GM19468 (cell line): ENCODE data around the gene VEGFA.

Source experiments
- ATAC-seq: cut with Tn5 transposase; IDR thresholded peaks from one replicate; pipeline ENCODE4 v1.9.1; 2021; ENCODE audit warnings: mild to moderate bottlenecking, moderate library complexity, moderate number of reproducible peaks; ENCODE audit not compliant: unreplicated experiment; ENCODE audit errors: extremely low read depth

The VEGFA gene

GRCh38 chr6:43781941-43782704 lies 12.1 kb downstream of the VEGFA start:
- ATAC-seq = no peak

GRCh38 chr6:43782764-43783513 lies 12.9 kb downstream of the VEGFA start:
- ATAC-seq = no peak

- no peak for ATAC-seq
Measured at GRCh38 chr6:43784049-43784855, 14.2 kb downstream of the VEGFA start.

GRCh38 chr6:43785220-43785752 lies 15.3 kb downstream of the VEGFA start:
- ATAC-seq = no peak

DNA sequence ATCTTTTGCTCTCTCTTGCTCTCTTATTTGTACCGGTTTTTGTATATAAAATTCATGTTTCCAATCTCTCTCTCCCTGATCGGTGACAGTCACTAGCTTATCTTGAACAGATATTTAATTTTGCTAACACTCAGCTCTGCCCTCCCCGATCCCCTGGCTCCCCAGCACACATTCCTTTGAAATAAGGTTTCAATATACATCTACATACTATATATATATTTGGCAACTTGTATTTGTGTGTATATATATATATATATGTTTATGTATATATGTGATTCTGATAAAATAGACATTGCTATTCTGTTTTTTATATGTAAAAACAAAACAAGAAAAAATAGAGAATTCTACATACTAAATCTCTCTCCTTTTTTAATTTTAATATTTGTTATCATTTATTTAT lies 15.9 kb downstream of the VEGFA start:
- no peak for ATAC-seq

DNA sequence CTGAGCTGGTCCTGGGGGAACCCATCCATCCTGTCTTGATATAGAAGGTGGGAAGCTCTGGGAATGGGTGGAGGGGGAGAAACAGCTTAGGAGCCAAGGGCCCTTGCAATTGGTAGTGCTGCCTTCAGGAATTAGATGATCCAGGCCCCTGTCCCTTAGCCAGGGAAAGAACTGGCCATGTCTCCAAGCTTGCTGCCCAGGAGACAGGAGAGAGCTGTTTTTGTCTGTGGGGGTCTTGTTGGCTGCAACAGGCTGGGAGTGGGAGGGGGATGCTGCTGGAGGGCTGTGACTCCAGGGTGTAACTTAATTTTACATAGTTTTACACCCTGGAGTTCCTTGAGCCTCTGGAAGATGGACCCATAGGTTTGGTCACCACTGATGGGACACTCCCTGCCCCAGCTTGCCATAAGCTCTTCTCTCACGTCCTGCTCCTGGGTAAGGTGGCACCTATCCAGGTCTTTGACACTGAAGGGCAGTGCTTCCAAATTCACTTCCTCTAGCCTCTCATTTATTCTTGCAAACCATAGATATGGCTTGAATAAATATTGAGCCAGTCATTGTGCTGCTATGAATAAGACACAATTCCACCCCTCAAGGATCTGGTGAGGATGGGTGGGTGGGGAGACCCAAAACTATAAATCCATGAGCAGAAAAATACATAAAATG lies 16.8 kb downstream of the VEGFA start:
- no peak for ATAC-seq

DNA sequence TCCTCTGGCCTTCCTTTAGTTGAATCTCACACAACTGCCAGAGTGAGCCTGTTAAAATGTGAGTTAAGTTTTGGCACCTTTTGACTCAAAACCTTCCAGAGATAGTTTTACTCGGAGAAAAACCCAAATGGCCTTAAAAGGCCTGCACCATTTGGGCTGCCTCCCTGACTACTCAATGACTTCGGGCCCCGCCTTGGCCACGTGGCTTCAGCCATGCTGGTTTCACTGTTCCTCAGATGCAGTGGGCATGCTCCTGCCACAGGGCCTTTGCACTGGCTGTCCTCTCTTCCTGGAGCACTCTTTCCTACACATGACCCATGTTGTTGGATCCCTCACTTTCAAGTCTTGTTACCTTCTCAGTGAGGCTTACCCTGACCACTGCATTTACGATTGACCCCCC lies 18.3 kb downstream of the VEGFA start:
- no peak for ATAC-seq

DNA sequence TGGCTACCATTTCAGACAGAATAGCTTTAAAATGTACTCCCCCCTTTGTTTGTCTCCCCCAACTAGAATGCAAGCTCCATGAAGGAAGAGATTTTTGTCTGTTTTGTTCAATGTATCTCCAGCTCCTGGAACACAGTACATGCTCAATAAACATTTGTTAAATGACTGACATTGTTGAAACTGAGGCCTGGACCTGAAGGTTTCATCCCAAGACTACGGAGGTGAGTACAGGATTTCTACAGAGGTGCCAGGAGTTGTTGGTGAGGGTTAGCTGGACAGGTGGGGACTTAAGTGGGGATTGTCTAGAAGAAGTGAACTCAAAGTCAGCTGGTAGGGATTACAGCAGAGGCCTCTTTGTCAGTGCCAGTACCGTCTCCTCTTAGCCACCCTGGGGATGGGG lies 19.4 kb downstream of the VEGFA start:
- no peak for ATAC-seq

- ATAC-seq = no peak
Measured at GRCh38 chr6:43790031-43790430, 20.0 kb downstream of the VEGFA start.

GRCh38 chr6:43791745-43792422 lies 21.9 kb downstream of the VEGFA start:
- no peak for ATAC-seq

- ATAC-seq = no peak
Measured at GRCh38 chr6:43793154-43793874, 23.3 kb downstream of the VEGFA start.

DNA sequence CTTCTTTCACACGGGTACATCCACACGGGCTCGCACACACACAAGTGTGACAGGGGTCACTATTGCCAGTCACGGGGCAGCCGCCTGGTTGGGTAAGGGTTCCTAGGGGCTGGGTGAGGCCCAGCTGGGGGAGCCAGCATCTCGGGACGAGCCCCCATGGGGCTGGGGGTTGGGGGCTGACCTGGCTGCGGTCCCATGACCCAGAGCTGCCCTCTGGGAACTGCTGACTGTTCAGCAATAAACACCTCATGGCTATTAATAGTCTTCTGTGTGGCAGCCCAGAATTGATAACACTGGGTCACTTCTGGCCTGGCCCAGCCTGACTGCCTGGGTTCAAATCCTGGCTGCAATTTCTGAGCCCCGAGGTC lies 23.8 kb downstream of the VEGFA start:
- no peak for ATAC-seq

DNA sequence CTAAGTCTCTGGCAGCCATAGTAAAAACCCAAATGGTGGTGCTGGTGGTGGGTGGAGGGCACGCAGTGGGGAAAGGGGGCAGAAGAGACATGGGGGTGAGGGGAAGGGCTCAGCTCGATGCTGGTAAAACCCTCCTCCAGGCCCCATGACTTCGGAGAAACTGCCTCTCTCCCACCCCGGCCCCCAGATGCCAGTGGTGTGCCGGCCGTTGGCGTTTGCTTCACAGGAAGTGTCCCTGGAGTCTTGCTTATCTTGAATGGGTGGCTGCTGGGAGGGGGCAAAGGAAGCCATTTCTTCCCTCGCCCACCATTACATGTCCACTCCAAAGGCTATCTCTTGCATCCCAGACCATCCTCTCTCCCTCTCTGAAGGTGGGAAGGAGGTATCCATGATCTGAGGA lies 25.4 kb downstream of the VEGFA start:
- ATAC-seq = no peak

DNA sequence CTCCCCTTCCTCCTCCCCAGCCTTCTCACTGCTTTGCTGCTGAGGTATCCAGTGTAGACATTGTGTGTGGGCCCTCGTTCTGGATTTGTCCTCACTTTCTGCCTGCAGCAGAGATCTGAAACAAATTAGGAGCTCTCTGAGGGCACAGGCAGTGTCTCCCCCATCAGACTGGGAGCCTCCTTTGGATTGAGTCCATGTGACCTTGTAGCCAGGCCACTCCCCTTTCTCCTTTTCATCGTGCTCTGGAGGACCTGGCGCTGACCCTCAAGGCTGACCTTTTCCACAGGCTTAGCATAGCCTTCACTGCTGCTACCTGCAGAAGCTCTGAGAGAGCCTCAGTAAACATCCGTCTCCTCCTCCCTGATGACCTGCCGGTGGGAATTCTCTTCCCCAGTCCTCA lies 26.2 kb downstream of the VEGFA start:
- ATAC-seq = no peak

DNA sequence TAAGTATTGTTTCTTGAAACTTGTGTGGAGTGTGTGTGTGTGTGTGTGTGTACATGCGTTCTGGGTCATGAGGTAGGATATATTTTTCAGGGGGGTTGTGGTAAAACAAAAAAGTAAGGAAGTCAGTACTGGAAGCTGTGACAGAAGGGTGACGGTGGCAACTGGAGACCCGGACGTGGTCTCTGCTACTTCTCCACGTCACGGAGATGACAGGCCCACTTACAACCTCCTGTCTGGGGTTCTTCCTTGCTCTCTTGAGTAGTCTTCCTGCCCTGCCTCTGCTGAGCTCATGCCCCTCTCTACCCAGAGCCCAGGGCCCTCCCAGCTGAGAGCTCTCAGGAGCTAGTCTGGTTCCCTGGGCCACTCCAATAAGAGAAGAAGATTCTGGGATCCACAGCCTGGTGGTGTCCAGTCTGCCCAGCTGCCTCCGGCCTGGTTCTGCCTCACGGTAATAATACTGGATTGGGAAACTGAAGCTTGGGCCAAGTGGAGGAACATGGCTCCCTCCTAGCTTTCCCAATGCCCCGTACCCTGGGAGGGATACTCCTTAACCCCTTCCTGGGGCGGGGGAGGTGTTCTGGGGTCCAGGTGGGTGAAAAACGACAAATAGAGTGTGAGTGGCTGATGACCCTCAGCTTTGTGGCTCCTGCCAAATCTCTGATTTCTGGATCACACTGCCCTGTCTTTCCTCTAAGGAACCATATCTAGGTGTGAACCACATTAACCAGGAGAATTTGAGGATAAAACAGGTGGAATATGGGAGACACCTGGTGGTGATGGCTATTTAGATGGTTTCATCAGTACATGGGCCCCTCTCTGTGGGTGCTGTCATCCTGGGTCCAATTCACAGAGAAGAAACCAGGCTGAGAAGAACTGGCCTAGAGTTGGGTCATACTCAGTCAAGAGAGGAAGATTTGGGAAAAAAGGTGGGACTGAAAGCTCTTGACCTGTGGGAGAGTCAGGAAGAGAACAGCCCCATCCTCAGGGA lies 27.2 kb downstream of the VEGFA start:
- no peak for ATAC-seq

DNA sequence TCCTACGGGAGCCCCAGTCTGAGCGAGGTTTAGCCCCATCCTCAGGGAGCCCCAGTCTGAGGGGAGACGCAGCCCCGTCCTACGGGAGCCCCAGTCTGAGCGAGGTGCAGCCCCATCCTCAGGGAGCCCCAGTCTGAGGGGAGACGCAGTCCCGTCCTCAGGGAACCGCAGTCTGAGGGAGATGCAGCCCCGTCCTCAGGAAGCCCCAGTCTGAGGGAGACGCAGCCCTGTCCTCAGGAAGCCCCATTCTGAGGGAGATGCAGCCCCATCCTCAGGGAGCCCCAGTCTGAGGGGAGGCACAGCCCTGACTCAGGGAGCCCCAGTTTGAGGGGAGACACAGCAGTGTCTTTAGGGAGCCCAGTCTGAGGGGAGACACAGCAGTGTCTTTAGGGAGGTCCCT lies 27.9 kb downstream of the VEGFA start:
- no peak for ATAC-seq

GRCh38 chr6:43798688-43799444 lies 28.9 kb downstream of the VEGFA start:
- no peak for ATAC-seq
